Endothelial cell of umbilical vein (primary cell): Measurements from ENCODE around the gene PDCD6IP. TPM values are rescaled to one million over a fixed set of nuclear protein-coding genes. Genes with fewer than 3 reads are reported as not detected.

Source experiments
- BruUV-seq: library from RNA; stranded (reverse); fragments of 400-500 nt; replicated peaks from 2 replicates; lab custom pipeline; 2021; lab: Mats Ljungman, UMichigan
- CTCF ChIA-PET: fragments of 300-600, 350-600 bp; sonication (Branson Sonifier 250); formaldehyde crosslinking; loops from one replicate; lab custom pipeline; 2021; ENCODE audit warnings: antibody characterized with exemption, inconsistent platforms; lab: Charles Lee
- POLR2A ChIA-PET: fragments of 300-600, 350-600 bp; sonication (Branson Sonifier 250); formaldehyde crosslinking; loops from one replicate; lab custom pipeline; 2021; ENCODE audit warnings: antibody characterized with exemption, inconsistent platforms; lab: Charles Lee
- DNase-seq: peaks from one replicate; pipeline ENCODE4 v3.0.0-alpha.2; 2011; ENCODE audit warnings: low read depth, low spot score
- FAIRE-seq: peaks from 2 replicates; lab custom pipeline; 2011; peaks lifted over from hg19 to GRCh38; lab: Jason Lieb, UNC
- H2AFZ ChIP-seq: 2 replicates; pipeline ENCODE4 v1.6.0; 2012; ENCODE audit warnings: low read depth, low read length, control low read depth, inconsistent platforms
- H3K27ac ChIP-seq: 2 replicates; pipeline ENCODE4 v1.5.1; 2011; ENCODE audit warnings: low read depth, mild to moderate bottlenecking, control low read depth, low read length, moderate library complexity; ENCODE audit not compliant: insufficient read depth
- H3K27me3 ChIP-seq, 2 experiments: 2 replicates each; pipeline versions ENCODE4 v1.6.0 to v1.6.1; 2011; ENCODE audit warnings: low read length in 2 of 2, mixed read lengths in 1 of 2; ENCODE audit not compliant: control insufficient read depth in 2 of 2, insufficient read depth in 2 of 2
- H3K36me3 ChIP-seq, 2 experiments: 2 replicates in 1 of 2; 3 replicates in 1 of 2; pipeline ENCODE4 v1.5.1; 2011; ENCODE audit warnings: low read length in 2 of 2, mild to moderate bottlenecking in 1 of 2, moderate library complexity in 1 of 2; ENCODE audit not compliant: control insufficient read depth in 2 of 2, insufficient read depth in 2 of 2; ENCODE audit errors: extremely low read depth in 1 of 2
- H3K4me1 ChIP-seq: 3 replicates; pipeline ENCODE4 v1.5.1; 2011; ENCODE audit warnings: mild to moderate bottlenecking, low read length; ENCODE audit not compliant: control insufficient read depth, insufficient read depth; ENCODE audit errors: extremely low read depth
- H3K4me2 ChIP-seq: 2 replicates; pipeline ENCODE4 v1.6.1; 2011; ENCODE audit warnings: low read length, control low read depth, mixed read lengths; ENCODE audit not compliant: insufficient read depth
- H3K4me3 ChIP-seq, 3 experiments: fragments of 200-600 bp in 1 of 3; sonication (generic), shearing (Covaris generic) in 1 of 3; replicated peaks in 1 of 3; 2 replicates each; pipeline ENCODE4 v1.5.1; 2011 to 2016; ENCODE audit warnings: control low read depth in 3 of 3, low read length in 3 of 3, mild to moderate bottlenecking in 2 of 3, inconsistent platforms in 1 of 3, low read depth in 1 of 3, moderate library complexity in 1 of 3; ENCODE audit not compliant: insufficient read depth in 1 of 3
- H3K79me2 ChIP-seq: 2 replicates; pipeline ENCODE4 v1.6.0; 2012; ENCODE audit warnings: low read length, inconsistent platforms; ENCODE audit not compliant: control insufficient read depth, insufficient read depth
- H3K9ac ChIP-seq: replicated peaks from 2 replicates; pipeline ENCODE3; 2011; ENCODE audit warnings: low read length, control low read depth; ENCODE audit not compliant: insufficient read depth; ENCODE audit errors: extremely low read depth
- H3K9me1 ChIP-seq: replicated peaks from 3 replicates; pipeline ENCODE4 v1.6.0; 2011; ENCODE audit warnings: mild to moderate bottlenecking, low read length; ENCODE audit not compliant: control insufficient read depth, insufficient read depth; ENCODE audit errors: extremely low read depth
- H3K9me3 ChIP-seq: replicated peaks from 2 replicates; pipeline ENCODE4 v1.5.1; 2012; ENCODE audit warnings: low read length, inconsistent platforms; ENCODE audit not compliant: control insufficient read depth, insufficient read depth
- H4K20me1 ChIP-seq: replicated peaks from 2 replicates; pipeline ENCODE3; 2011; ENCODE audit warnings: mild to moderate bottlenecking, low read length; ENCODE audit not compliant: control insufficient read depth, insufficient read depth; ENCODE audit errors: extremely low read depth
- CTCF ChIP-seq, 2 donors: IDR thresholded peaks; 1 replicate in 1 of 2; 2 replicates in 1 of 2; pipeline ENCODE4 v1.5.1; 2011; ENCODE audit warnings: low read length in 2 of 2, mild to moderate bottlenecking in 2 of 2, moderate library complexity in 2 of 2, control low read depth in 1 of 2, inconsistent platforms in 1 of 2, low read depth in 1 of 2; ENCODE audit not compliant: insufficient read depth in 1 of 2; ENCODE audit errors: extremely low read depth in 1 of 2
- FOS ChIP-seq: IDR thresholded peaks from 2 replicates; pipeline ENCODE4 v1.6.1; 2011; ENCODE audit warnings: mild to moderate bottlenecking, low read length, moderate library complexity, borderline replicate concordance; ENCODE audit not compliant: insufficient read depth
- JUN ChIP-seq: IDR thresholded peaks from 2 replicates; pipeline ENCODE4 v1.6.1; 2011; ENCODE audit warnings: borderline replicate concordance, low read depth; ENCODE audit not compliant: insufficient read length, insufficient read depth
- MYC ChIP-seq: IDR thresholded peaks from one replicate; pipeline ENCODE4 v1.6.1; 2011; ENCODE audit warnings: mild to moderate bottlenecking, low read depth, low read length
- dilution Hi-C: fragments of 300-500 bp; cut with MboI; formaldehyde crosslinking; loops from one replicate; pipeline ENCODE4 v1.15.0; 2019; ENCODE audit warnings: low sequenced_read_pairs; ENCODE audit not compliant: extremely low pct_ligation_motif_present
- intact Hi-C: fragments of 100-400 bp; cut with micrococcal nuclease; formaldehyde crosslinking; loops from one replicate; pipeline ENCODE4 v1.10.0; 2022
- polyA plus RNA-seq, 4 experiments: library from polyadenylated mRNA; depleted of rRNA in 3 of 4; stranded (reverse) in 3 of 4; unstranded in 1 of 4; fragments of >200 nt; gene quantifications; 2 replicates each; pipeline versions ENCODE4 v1.2.1 to v1.2.3, GENCODE V29; 2011 to 2012; ENCODE audit warnings: missing spikeins in 1 of 4
- total RNA-seq: library from RNA; stranded (reverse); gene quantifications from 2 replicates; pipeline ENCODE4 v1.2.3, GENCODE V29; 2021
- TF ChIP-seq, protein P1 (sequence below): IDR thresholded peaks from 2 replicates; pipeline ENCODE4 v1.6.1; 2011; ENCODE audit not compliant: insufficient read depth, insufficient read length

The PDCD6IP gene
- total and polyA plus RNA-seq, 2 donors (not counting 3 experiments of a cell fraction or from before 2014, with no cell fraction given), result 106 to 265 TPM

GRCh38 chr3:33792167-33792892, 6.1 kb upstream of the PDCD6IP start:
- no peak for DNase-seq
- POLR2A ChIA-PET, result no interaction called here
- Histone ChIP-seq H3K4me1 (peaks cover under 1% of the 10 kb centered on the region), H2AFZ (no peak overlapping the region), H3K9ac (no peak overlapping the region), H3K36me3 (no peaks in the 10 kb centered on the region), H3K79me2 (no peaks in the 10 kb centered on the region), H3K4me2 (no peak overlapping the region), H3K4me3 (no peak overlapping the region), H3K27ac (no peak overlapping the region), H3K9me3 (no peaks in the 10 kb centered on the region), H3K27me3 (no peaks in the 10 kb centered on the region), H4K20me1 (no peaks in the 10 kb centered on the region), H3K9me1 (no peaks in the 10 kb centered on the region)
- TF ChIP-seq, protein P1, sequence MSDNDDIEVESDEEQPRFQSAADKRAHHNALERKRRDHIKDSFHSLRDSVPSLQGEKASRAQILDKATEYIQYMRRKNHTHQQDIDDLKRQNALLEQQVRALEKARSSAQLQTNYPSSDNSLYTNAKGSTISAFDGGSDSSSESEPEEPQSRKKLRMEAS, result no peak
- FAIRE-seq, result no peak
- no TSS peak for BruUV-seq
- dilution Hi-C loops, result no loop called here
- intact Hi-C loops, result no loop called here
- CTCF ChIA-PET, result interaction anchor here (1.4 kb wide), 1 partner anchor 14 kb away, joined by 6 read pairs; no protein-coding TSS in a partner anchor

DNA sequence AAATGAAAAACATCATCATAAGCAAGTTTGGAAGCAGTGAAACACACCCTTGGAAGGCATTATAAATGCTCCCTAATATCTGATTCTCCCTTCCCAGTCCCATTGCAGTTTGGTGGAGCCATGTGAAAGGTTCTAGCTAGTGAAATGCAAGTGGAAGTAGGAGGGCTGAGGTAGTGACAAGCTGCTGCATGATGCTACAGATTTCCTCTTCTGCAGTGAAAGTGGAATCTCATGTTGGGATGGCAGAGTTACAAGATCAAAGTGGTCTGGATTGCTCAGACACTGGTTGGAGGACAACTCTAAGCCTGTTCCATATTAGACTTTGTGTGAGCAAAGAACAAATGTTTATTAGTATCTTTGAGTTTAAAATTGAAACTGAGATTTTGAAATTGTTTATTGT, 3.3 kb upstream of the PDCD6IP start:
- POLR2A ChIA-PET, result no interaction called here
- Histone ChIP-seq H3K79me2 (peaks cover 14% of the 10 kb centered on the region), H3K4me2 (no peak overlapping the region)

More for the DNA sequence above, 3.3 kb upstream of the PDCD6IP start:
- Histone ChIP-seq H3K4me3 (no peak overlapping the region), H3K4me1 (peaks cover 9% of the 10 kb centered on the region), H3K27me3 (no peaks in the 10 kb centered on the region), H3K36me3 (no peaks in the 10 kb centered on the region), H4K20me1 (no peaks in the 10 kb centered on the region), H3K9me1 (no peaks in the 10 kb centered on the region), H3K9ac (no peak overlapping the region), H3K27ac (no peak overlapping the region), H3K9me3 (no peaks in the 10 kb centered on the region), H2AFZ (no peak overlapping the region)
- intact Hi-C loops (loop anchor here (5.0 kb wide), 1 partner anchor 78 kb away; the partner anchor contains the start of gene CLASP2), dilution Hi-C loops (no loop called here)
- CTCF ChIA-PET, result interaction anchor here (2.0 kb wide), 1 partner anchor 8 kb away, joined by 22 read pairs; no protein-coding TSS in a partner anchor
- no peak for TF ChIP-seq CTCF (IDR thresholded peaks at IDR 0.05; ENCODE audit: extremely low read depth in 1 of 2, insufficient read depth in 1 of 2, low read depth in 1 of 2, low read length in 2 of 2)
- no peak for TF ChIP-seq JUN
- TF ChIP-seq FOS, result no peak
- TF ChIP-seq, protein P1, result no peak
- TF ChIP-seq MYC, result no peak
- no TSS peak for BruUV-seq
- FAIRE-seq, result no peak
- DNase-seq, result no peak
